Neural progenitor cell (in vitro differentiated cells): ENCODE data around the gene ITPR1. TPM values are rescaled to one million over a fixed set of nuclear protein-coding genes. Genes with fewer than 3 reads are reported as not detected.

Experiments
- DNase-seq: peaks from one replicate; pipeline ENCODE4 v3.0.0-alpha.2; 2016; ENCODE audit warnings: low spot score
- H2AFZ ChIP-seq: fragments of 200-600 bp; sonication (generic); replicated peaks from 2 replicates; pipeline ENCODE4 v1.6.1; 2016; ENCODE audit warnings: antibody characterized with exemption
- H3F3A ChIP-seq: fragments of 200-600 bp; sonication (generic); 2 replicates; pipeline ENCODE4 v1.6.1; 2016; ENCODE audit warnings: antibody characterized with exemption, low read depth
- H3K27ac ChIP-seq: fragments of 200-600 bp; sonication (generic); 2 replicates; pipeline ENCODE4 v1.5.1; 2016; ENCODE audit warnings: mild to moderate bottlenecking
- H3K27me3 ChIP-seq: fragments of 200-600 bp; sonication (generic); 2 replicates; pipeline ENCODE4 v1.6.1; 2016; ENCODE audit warnings: mild to moderate bottlenecking, moderate library complexity
- H3K36me3 ChIP-seq: fragments of 200-600 bp; sonication (generic); 2 replicates; pipeline ENCODE4 v1.5.1; 2016
- H3K4me1 ChIP-seq: fragments of 200-600 bp; sonication (generic); 2 replicates; pipeline ENCODE4 v1.6.1; 2016; ENCODE audit warnings: mixed run types
- H3K4me2 ChIP-seq: fragments of 200-600 bp; sonication (generic); 2 replicates; pipeline ENCODE4 v1.6.1; 2016
- H3K4me3 ChIP-seq: fragments of 200-600 bp; sonication (generic); 2 replicates; pipeline ENCODE4 v1.5.1; 2016
- H3K79me2 ChIP-seq: fragments of 200-600 bp; sonication (generic); 2 replicates; pipeline ENCODE4 v1.6.1; 2016; ENCODE audit warnings: low read depth
- H3K9ac ChIP-seq: fragments of 200-600 bp; sonication (generic); 2 replicates; pipeline ENCODE4 v1.6.1; 2016
- H3K9me3 ChIP-seq: fragments of 200-600 bp; sonication (generic); 2 replicates; pipeline ENCODE4 v1.5.1; 2016; ENCODE audit warnings: low read depth
- H4K20me1 ChIP-seq: fragments of 200-600 bp; sonication (generic); 2 replicates; pipeline ENCODE4 v1.6.1; 2016; ENCODE audit warnings: low read depth
- H3K27ac Mint-ChIP-seq: 3 replicates; pipeline ENCODE4 v1.8.0; 2021; ENCODE audit warnings: mixed read lengths
- H3K27me3 Mint-ChIP-seq: 2 replicates; pipeline ENCODE4 v1.8.0; 2022; ENCODE audit warnings: low read depth, mild to moderate bottlenecking, inconsistent platforms, moderate library complexity, mixed read lengths; ENCODE audit not compliant: insufficient read depth
- H3K36me3 Mint-ChIP-seq: 3 replicates; pipeline ENCODE4 v1.8.0; 2021; ENCODE audit warnings: mixed read lengths
- H3K4me1 Mint-ChIP-seq: 3 replicates; pipeline ENCODE4 v1.8.0; 2021; ENCODE audit warnings: mixed read lengths
- H3K4me3 Mint-ChIP-seq: 3 replicates; pipeline ENCODE4 v1.8.0; 2021; ENCODE audit warnings: mild to moderate bottlenecking, moderate library complexity, mixed read lengths
- H3K9me3 Mint-ChIP-seq: 3 replicates; pipeline ENCODE4 v1.8.0; 2020; ENCODE audit warnings: mixed read lengths
- CTCF ChIP-seq: fragments of 200-600 bp; sonication (generic); IDR thresholded peaks from 2 replicates; pipeline ENCODE4 v1.5.1; 2017; ENCODE audit warnings: antibody characterized with exemption, mild to moderate bottlenecking
- EZH2 ChIP-seq: fragments of 200-600 bp; sonication (generic); IDR thresholded peaks from 2 replicates; pipeline ENCODE4 v1.6.1; 2017; ENCODE audit warnings: antibody characterized with exemption, mild to moderate bottlenecking, moderate library complexity
- EZH2phosphoT487 ChIP-seq: fragments of 200-600 bp; sonication (generic); IDR thresholded peaks from 2 replicates; pipeline ENCODE4 v1.6.1; 2017; ENCODE audit warnings: antibody characterized with exemption
- total RNA-seq: library from RNA; depleted of rRNA; stranded (reverse); fragments of >200 nt; gene quantifications from 2 replicates; pipeline ENCODE4 v1.2.3, GENCODE V29; 2015; ENCODE audit warnings: low replicate concordance

The ITPR1 gene
- total RNA-seq, 1 donor from 2014 or later, result 5.0 TPM

GRCh38 chr3:4686619-4687018, 193.5 kb downstream of the ITPR1 start:
- no peak overlapping the region for H3K27ac Mint-ChIP-seq
- H3K36me3 ChIP-seq, result no peaks in the 10 kb centered on the region
- H3F3A ChIP-seq, result no peaks in the 10 kb centered on the region
- H3K79me2 ChIP-seq, result no peaks in the 10 kb centered on the region
- no peak for TF ChIP-seq EZH2
- TF ChIP-seq CTCF, result no peak
- no peak for TF ChIP-seq EZH2phosphoT487
- peaks cover 6% of the 10 kb centered on the region for H3K36me3 Mint-ChIP-seq
- H3K4me3 ChIP-seq, result no peak overlapping the region
- no peaks in the 10 kb centered on the region for H4K20me1 ChIP-seq
- no peak overlapping the region for H3K9ac ChIP-seq
- no peak overlapping the region for H3K4me2 ChIP-seq
- peaks cover 4% of the 10 kb centered on the region for H3K9me3 Mint-ChIP-seq
- DNase-seq, result no peak
- H3K4me1 Mint-ChIP-seq, result peaks cover 6% of the 10 kb centered on the region
- H3K27me3 Mint-ChIP-seq, result no peaks in the 10 kb centered on the region
- no peak overlapping the region for H3K4me3 Mint-ChIP-seq
- no peak overlapping the region for H3K27ac ChIP-seq
- no peaks in the 10 kb centered on the region for H3K4me1 ChIP-seq
- no peaks in the 10 kb centered on the region for H3K9me3 ChIP-seq
- no peak overlapping the region for H2AFZ ChIP-seq
- H3K27me3 ChIP-seq, result no peaks in the 10 kb centered on the region

GRCh38 chr3:4687167-4687566, 194.0 kb downstream of the ITPR1 start:
- Mint-ChIP-seq H3K27me3 (no peaks in the 10 kb centered on the region), H3K27ac (no peak overlapping the region), H3K4me1 (peaks cover 6% of the 10 kb centered on the region), H3K4me3 (no peak overlapping the region), H3K9me3 (peaks cover 4% of the 10 kb centered on the region), H3K36me3 (peaks cover 6% of the 10 kb centered on the region)
- Histone ChIP-seq H3K4me1 (no peaks in the 10 kb centered on the region), H2AFZ (no peak overlapping the region), H3K4me2 (no peak overlapping the region), H3K9ac (no peak overlapping the region), H3K79me2 (no peaks in the 10 kb centered on the region), H3K27ac (no peak overlapping the region), H4K20me1 (no peaks in the 10 kb centered on the region), H3F3A (no peaks in the 10 kb centered on the region), H3K4me3 (no peak overlapping the region), H3K36me3 (no peaks in the 10 kb centered on the region), H3K9me3 (no peaks in the 10 kb centered on the region), H3K27me3 (no peaks in the 10 kb centered on the region)
- peak; percentile 6 for DNase-seq
- TF ChIP-seq CTCF, result no peak
- TF ChIP-seq EZH2, result no peak
- no peak for TF ChIP-seq EZH2phosphoT487

- Histone ChIP-seq H3K27ac (no peak overlapping the region), H3K4me1 (no peaks in the 10 kb centered on the region), H4K20me1 (no peaks in the 10 kb centered on the region), H3K4me3 (no peak overlapping the region), H3K9me3 (no peaks in the 10 kb centered on the region), H3K27me3 (no peaks in the 10 kb centered on the region), H3K4me2 (no peak overlapping the region), H3K79me2 (no peaks in the 10 kb centered on the region), H2AFZ (no peak overlapping the region), H3F3A (no peaks in the 10 kb centered on the region), H3K9ac (no peak overlapping the region), H3K36me3 (no peaks in the 10 kb centered on the region)
- Mint-ChIP-seq H3K27me3 (no peaks in the 10 kb centered on the region), H3K9me3 (peaks cover 4% of the 10 kb centered on the region), H3K36me3 (peaks cover 6% of the 10 kb centered on the region), H3K4me1 (peaks cover 6% of the 10 kb centered on the region), H3K4me3 (no peak overlapping the region), H3K27ac (no peak overlapping the region)
- TF ChIP-seq CTCF, result no peak
- no peak for DNase-seq
Observed at GRCh38 chr3:4687596-4687995, 194.4 kb downstream of the ITPR1 start.

- Histone ChIP-seq H3K79me2 (no peaks in the 10 kb centered on the region), H3K36me3 (no peaks in the 10 kb centered on the region), H3K9ac (no peak overlapping the region), H3K4me1 (no peaks in the 10 kb centered on the region), H2AFZ (no peak overlapping the region), H4K20me1 (no peaks in the 10 kb centered on the region), H3K4me2 (no peak overlapping the region), H3K4me3 (no peak overlapping the region), H3K27ac (no peak overlapping the region), H3K27me3 (no peaks in the 10 kb centered on the region), H3K9me3 (no peaks in the 10 kb centered on the region), H3F3A (no peaks in the 10 kb centered on the region)
- Mint-ChIP-seq H3K36me3 (peaks cover 6% of the 10 kb centered on the region), H3K27me3 (no peaks in the 10 kb centered on the region), H3K27ac (no peak overlapping the region), H3K4me3 (peak overlapping the region; percentile 8), H3K9me3 (peaks cover 4% of the 10 kb centered on the region), H3K4me1 (peaks cover 6% of the 10 kb centered on the region)
- TF ChIP-seq EZH2phosphoT487 (no peak), EZH2 (no peak), CTCF (no peak)
- no peak for DNase-seq
Observed at GRCh38 chr3:4688411-4688810, 195.3 kb downstream of the ITPR1 start.
